Neural crest cell (in vitro differentiated cells): Measurements from ENCODE around the gene H3-3A. TPM values are rescaled to one million over a fixed set of nuclear protein-coding genes. Genes with fewer than 3 reads are reported as not detected.
A peak's percentile ranks its signal among the peaks of the same experiment; 100 is the strongest.

ENCODE experiments used
- DNase-seq: peaks from one replicate; pipeline ENCODE4 v3.0.0; 2021; ENCODE audit warnings: low read depth, mixed read lengths, low spot score
- H3K27ac Mint-ChIP-seq: one replicate; pipeline ENCODE4 v1.8.0; 2021; ENCODE audit warnings: mild to moderate bottlenecking, mixed read lengths; ENCODE audit not compliant: unreplicated experiment
- H3K27me3 Mint-ChIP-seq: 2 replicates; pipeline ENCODE4 v1.8.0; 2021; ENCODE audit warnings: low read depth, mild to moderate bottlenecking, mixed read lengths
- H3K36me3 Mint-ChIP-seq: 2 replicates; pipeline ENCODE4 v1.8.0; 2021; ENCODE audit warnings: low read depth, mild to moderate bottlenecking, mixed read lengths
- H3K4me1 Mint-ChIP-seq: 2 replicates; pipeline ENCODE4 v1.8.0; 2021; ENCODE audit warnings: mixed read lengths
- H3K4me3 Mint-ChIP-seq: one replicate; pipeline ENCODE4 v1.8.0; 2021; ENCODE audit warnings: mild to moderate bottlenecking, mixed read lengths
- H3K9me3 Mint-ChIP-seq: 2 replicates; pipeline ENCODE4 v1.8.0; 2021; ENCODE audit warnings: mixed read lengths
- CTCF ChIP-seq: fragments of 200-600 bp; sonication (generic); conservative IDR thresholded peaks from 2 replicates; pipeline ENCODE4 v1.5.0; 2021; ENCODE audit warnings: antibody characterized with exemption, mild to moderate bottlenecking
- total RNA-seq: library from RNA; stranded (reverse); gene quantifications from 2 replicates; pipeline ENCODE4 v1.2.1, GENCODE V29; 2021

The H3-3A gene
- total RNA-seq, 1 donor from 2014 or later: 991 TPM

- no peak for DNase-seq
- TF ChIP-seq CTCF: no peak
- no peak overlapping the region for H3K27ac Mint-ChIP-seq
- no peaks in the 10 kb centered on the region for H3K27me3 Mint-ChIP-seq
- peaks cover 6% of the 10 kb centered on the region for H3K36me3 Mint-ChIP-seq
- no peaks in the 10 kb centered on the region for H3K9me3 Mint-ChIP-seq
- H3K4me3 Mint-ChIP-seq: no peak overlapping the region
- H3K4me1 Mint-ChIP-seq: no peaks in the 10 kb centered on the region
Observed at GRCh38 chr1:226076378-226076777, 13.9 kb downstream of the H3-3A start.

DNA sequence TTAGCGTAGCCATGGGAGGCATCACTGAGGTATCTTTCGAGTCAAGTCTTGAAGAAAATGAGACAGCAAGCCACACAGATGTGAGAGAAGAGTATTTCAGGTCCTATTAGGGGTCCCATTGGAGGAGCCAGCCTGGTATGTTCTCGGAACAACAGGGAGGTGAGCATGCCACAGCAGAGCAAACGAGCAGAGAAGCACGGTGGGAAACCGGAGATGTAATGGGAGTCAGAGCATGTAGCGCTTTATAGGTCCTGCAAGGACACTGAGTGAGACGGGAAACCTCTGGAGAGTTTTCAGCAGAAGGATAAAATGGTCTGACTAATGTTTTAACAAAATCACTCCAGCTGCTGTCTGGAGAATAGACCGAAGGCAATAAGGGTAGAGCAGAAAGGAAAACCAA lies 15.9 kb downstream of the H3-3A start:
- no peak for DNase-seq
- Mint-ChIP-seq H3K4me1 (peaks cover 6% of the 10 kb centered on the region), H3K9me3 (no peaks in the 10 kb centered on the region), H3K27ac (no peak overlapping the region), H3K27me3 (peaks cover 4% of the 10 kb centered on the region), H3K4me3 (no peak overlapping the region), H3K36me3 (peaks cover 3% of the 10 kb centered on the region)
- no peak for TF ChIP-seq CTCF

DNA sequence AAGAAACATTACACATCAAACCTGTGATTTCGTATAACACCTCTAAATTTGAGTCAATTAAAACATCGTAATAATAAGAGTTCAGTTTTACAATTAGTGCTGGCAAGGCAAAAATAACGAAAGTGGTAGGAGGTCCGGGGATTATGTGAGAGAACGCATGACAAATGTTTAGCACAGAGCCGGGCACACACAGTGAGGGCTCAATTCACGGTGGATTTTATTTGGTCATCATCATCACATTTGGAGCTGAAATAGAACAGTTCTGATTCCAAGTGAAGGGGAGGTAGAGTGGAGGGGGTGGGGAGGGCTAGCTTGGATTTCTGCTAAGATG lies 20.0 kb downstream of the H3-3A start:
- H3K4me3 Mint-ChIP-seq: peak overlapping the region; percentile 95
- TF ChIP-seq CTCF: no peak

GRCh38 chr1:226082959-226083301 lies 20.4 kb downstream of the H3-3A start:
- TF ChIP-seq CTCF: no peak
- H3K4me1 Mint-ChIP-seq: peaks cover 6% of the 10 kb centered on the region
- H3K4me3 Mint-ChIP-seq: peak overlapping the region; percentile 95
- H3K9me3 Mint-ChIP-seq: no peaks in the 10 kb centered on the region
- H3K27me3 Mint-ChIP-seq: peaks cover 4% of the 10 kb centered on the region
- peak; percentile 57 for DNase-seq
- no peaks in the 10 kb centered on the region for H3K36me3 Mint-ChIP-seq
- H3K27ac Mint-ChIP-seq: no peak overlapping the region

More for the DNA sequence above, 20.0 kb downstream of the H3-3A start:
- no peaks in the 10 kb centered on the region for H3K36me3 Mint-ChIP-seq
- DNase-seq: no peak
- peaks cover 6% of the 10 kb centered on the region for H3K4me1 Mint-ChIP-seq
- H3K27me3 Mint-ChIP-seq: peaks cover 4% of the 10 kb centered on the region
- H3K27ac Mint-ChIP-seq: no peak overlapping the region
- H3K9me3 Mint-ChIP-seq: no peaks in the 10 kb centered on the region

DNA sequence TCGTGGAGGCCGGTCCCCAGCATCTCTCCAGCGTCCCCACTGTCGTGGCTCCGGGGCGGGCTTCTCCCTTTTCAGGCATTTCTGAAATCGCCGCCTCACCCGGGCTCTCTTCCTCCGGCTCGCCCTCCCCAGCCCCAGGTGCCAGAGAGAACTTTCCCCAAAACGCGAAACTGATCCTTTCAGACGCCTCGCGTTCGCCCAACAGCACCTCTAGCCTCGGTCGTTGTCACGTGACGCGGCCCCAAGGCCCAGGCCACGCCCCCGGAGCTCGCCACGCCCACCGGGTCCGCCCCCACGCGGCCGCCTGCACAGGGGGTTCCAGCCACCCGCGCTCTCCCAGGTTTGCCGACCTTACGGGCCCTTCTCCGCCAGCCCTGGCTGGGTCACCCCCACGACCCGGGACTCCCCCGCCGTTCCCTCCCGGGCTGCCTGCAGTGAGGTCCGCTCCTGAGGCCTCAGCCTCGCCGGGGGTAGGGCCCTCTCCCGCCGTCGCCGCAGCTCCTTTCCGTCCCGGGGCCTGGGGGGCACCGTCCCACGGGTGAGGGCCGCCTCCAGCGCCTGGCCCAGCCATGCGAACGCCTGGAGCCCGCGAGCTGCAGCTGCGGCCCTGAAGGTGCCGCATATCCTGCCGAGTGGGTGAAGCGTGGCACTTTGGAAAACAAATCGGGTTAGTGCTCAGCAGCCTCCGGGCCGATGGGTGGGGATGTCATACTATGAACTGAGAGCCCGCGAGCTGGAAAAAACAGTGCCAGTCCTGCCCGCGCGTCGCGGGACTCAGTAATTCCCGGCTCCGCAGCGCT lies 21.0 kb downstream of the H3-3A start:
- peak overlapping the region; percentile 91 for H3K27ac Mint-ChIP-seq
- H3K9me3 Mint-ChIP-seq: no peaks in the 10 kb centered on the region
- peaks cover 4% of the 10 kb centered on the region for H3K27me3 Mint-ChIP-seq
- peak; percentile 95 for DNase-seq
- peak overlapping the region; percentile 95 for H3K4me3 Mint-ChIP-seq
- no peaks in the 10 kb centered on the region for H3K36me3 Mint-ChIP-seq
- peaks cover 6% of the 10 kb centered on the region for H3K4me1 Mint-ChIP-seq
- no peak for TF ChIP-seq CTCF
